HepG2 (cell line): ENCODE measurements around the gene CASP7. TPM values are rescaled to one million over a fixed set of nuclear protein-coding genes. Genes with fewer than 3 reads are reported as not detected.

Experiments used
- ATAC-seq: fragments of 200-7000 bp; cut with Tn5 transposase; 3 replicates; pipeline ENCODE4 v1.9.1; 2020; ENCODE audit warnings: mild to moderate bottlenecking, moderate library complexity
- BruUV-seq: library from RNA; stranded (reverse); fragments of 400-500 nt; replicated peaks from 2 replicates; lab custom pipeline; 2021; lab: Mats Ljungman, UMichigan
- CTCF ChIA-PET: fragments of 300-600 bp; formaldehyde crosslinking; extraction: SDS; loops from one replicate; lab custom pipeline; 2021; ENCODE audit warnings: low total read pairs, inconsistent platforms, low intra/inter-chr PET ratio; lab: Yijun Ruan, JAX
- POLR2A ChIA-PET: fragments of 350-600 bp; sonication (Branson Sonifier 250); formaldehyde crosslinking; loops from one replicate; lab custom pipeline; 2020; ENCODE audit warnings: antibody characterized with exemption, inconsistent platforms; lab: Yijun Ruan, JAX
- DNase-seq: peaks from one replicate; pipeline ENCODE4 v3.0.0-alpha.2; 2015; ENCODE audit warnings: low spot score
- FAIRE-seq: peaks from 3 replicates; lab custom pipeline; 2011; peaks lifted over from hg19 to GRCh38; lab: Jason Lieb, UNC
- H2AFZ ChIP-seq: one replicate; pipeline ENCODE4 v1.6.1; 2011; ENCODE audit warnings: low read length, inconsistent platforms
- H3K27ac ChIP-seq: fragments of 300-600 bp; 3 replicates; pipeline ENCODE4 v1.8.0; 2011; ENCODE audit warnings: mixed run types, mild to moderate bottlenecking, mixed read lengths, low read length, inconsistent platforms; ENCODE audit not compliant: insufficient read depth; ENCODE audit errors: extremely low read length
- H3K27me3 ChIP-seq, 2 experiments: fragments of 200-600 bp in 1 of 2; 2 replicates in 1 of 2; 3 replicates in 1 of 2; pipeline versions ENCODE4 v1.6.0 to v1.8.0; 2011; ENCODE audit warnings: low read length in 2 of 2, mild to moderate bottlenecking in 2 of 2, moderate library complexity in 2 of 2, inconsistent platforms in 1 of 2; ENCODE audit not compliant: insufficient read depth in 2 of 2, control insufficient read depth in 1 of 2
- H3K36me3 ChIP-seq, 2 experiments: fragments of 200-600 bp in 1 of 2; replicated peaks in 1 of 2; 2 replicates in 1 of 2; 3 replicates in 1 of 2; pipeline versions ENCODE4 v1.5.1 to v1.8.0; 2011; ENCODE audit warnings: low read length in 2 of 2, inconsistent platforms in 1 of 2; ENCODE audit not compliant: insufficient read depth in 2 of 2, control insufficient read depth in 1 of 2
- H3K4me1 ChIP-seq: 2 replicates; pipeline ENCODE4 v1.5.1; 2012; ENCODE audit warnings: low read length, inconsistent platforms; ENCODE audit not compliant: insufficient read depth
- H3K4me2 ChIP-seq: 2 replicates; pipeline ENCODE4 v1.6.0; 2011; ENCODE audit warnings: low read depth, low read length, inconsistent platforms
- H3K4me3 ChIP-seq, 3 experiments: fragments of 200-600 bp in 1 of 3; sonication (generic), shearing (Covaris generic) in 1 of 3; replicated peaks in 1 of 3; 2 replicates each; pipeline ENCODE4 v1.5.1; 2011 to 2016; ENCODE audit warnings: low read length in 3 of 3, inconsistent platforms in 2 of 3, low read depth in 2 of 3, mild to moderate bottlenecking in 2 of 3, control low read depth in 1 of 3, mixed read lengths in 1 of 3; ENCODE audit not compliant: insufficient read depth in 1 of 3
- H3K79me2 ChIP-seq: one replicate; pipeline ENCODE4 v1.6.1; 2011; ENCODE audit warnings: low read length, inconsistent platforms; ENCODE audit not compliant: insufficient read depth
- H3K9ac ChIP-seq: 2 replicates; pipeline ENCODE4 v1.6.0; 2011; ENCODE audit warnings: mild to moderate bottlenecking, low read depth, low read length, inconsistent platforms; ENCODE audit not compliant: insufficient read depth
- H3K9me3 ChIP-seq: 2 replicates; pipeline ENCODE4 v1.5.1; 2012; ENCODE audit warnings: mild to moderate bottlenecking, low read length
- H4K20me1 ChIP-seq: 2 replicates; pipeline ENCODE4 v1.6.0; 2011; ENCODE audit warnings: inconsistent platforms, mild to moderate bottlenecking, low read length, moderate library complexity; ENCODE audit not compliant: insufficient read depth
- STAG1 ChIP-seq: sonication (generic); formaldehyde crosslinking; IDR thresholded peaks from 2 replicates; pipeline ENCODE4 v1.4.0; 2020; ENCODE audit warnings: missing genetic modification reagents
- ZKSCAN5 ChIP-seq: sonication (generic); formaldehyde crosslinking; IDR thresholded peaks from 2 replicates; pipeline ENCODE4 v1.5.1; 2020; ENCODE audit warnings: mild to moderate bottlenecking, missing genetic modification reagents
- ZNF30 ChIP-seq: sonication (generic); formaldehyde crosslinking; IDR thresholded peaks from 2 replicates; pipeline ENCODE4 v1.5.0; 2020; ENCODE audit warnings: mild to moderate bottlenecking, missing genetic modification reagents
- ZNF557 ChIP-seq: sonication (generic); formaldehyde crosslinking; IDR thresholded peaks from 2 replicates; pipeline ENCODE4 v1.4.0; 2020; ENCODE audit warnings: missing genetic modification reagents
- ZNF607 ChIP-seq: sonication (generic); formaldehyde crosslinking; IDR thresholded peaks from 2 replicates; pipeline ENCODE4 v1.5.1; 2020; ENCODE audit warnings: missing genetic modification reagents, mild to moderate bottlenecking, borderline replicate concordance
- ZNF782 ChIP-seq: sonication (generic); formaldehyde crosslinking; IDR thresholded peaks from 2 replicates; pipeline ENCODE4 v1.4.0; 2020; ENCODE audit warnings: missing genetic modification reagents, mild to moderate bottlenecking, borderline replicate concordance
- ZNF816 ChIP-seq: sonication (generic); formaldehyde crosslinking; IDR thresholded peaks from 2 replicates; pipeline ENCODE4 v1.8.0; 2022; ENCODE audit warnings: missing genetic modification reagents, mild to moderate bottlenecking, borderline replicate concordance
- ZZZ3 ChIP-seq: sonication (generic); formaldehyde crosslinking; IDR thresholded peaks from 2 replicates; pipeline ENCODE4 v1.4.0; 2020; ENCODE audit warnings: missing genetic modification reagents, mild to moderate bottlenecking, borderline replicate concordance
- WGBS: methylation state at CpG from one replicate; pipeline ENCODE4 v1.1.6; 2017; ENCODE audit warnings: low lambda C conversion rate; 5-methylcytosine and 5-hydroxymethylcytosine counted together
- in situ Hi-C: cut with HindIII; loops from 2 replicates; pipeline ENCODE4 v1.10.0; 2017; ENCODE audit warnings: low pct_unique_long_range_greater_than_20kb; ENCODE audit not compliant: extremely low pct_ligation_motif_present
- intact Hi-C: fragments of 100-400 bp; cut with micrococcal nuclease; formaldehyde crosslinking; loops from one replicate; pipeline ENCODE4 v1.10.0; 2022; ENCODE audit not compliant: unreplicated experiment
- polyA plus RNA-seq, 8 experiments: library from polyadenylated mRNA; depleted of rRNA in 3 of 8; stranded (reverse) in 7 of 8; unstranded in 1 of 8; fragments of >200 nt; fragmentation: Illumina TruSeq in 4 of 8; extraction: Trizol in 4 of 8; gene quantifications; 2 replicates each; pipeline versions ENCODE4 v1.2.1 to v1.2.3, GENCODE V29; 2011 to 2016; ENCODE audit warnings: low read depth in 4 of 8, missing spikeins in 1 of 8, mixed read lengths in 1 of 8; ENCODE audit not compliant: insufficient read depth in 1 of 8
- total RNA-seq, 5 experiments: library from RNA; depleted of rRNA; stranded (reverse); fragments of >200 nt; fragmentation: Illumina TruSeq; extraction: Trizol; gene quantifications; 2 replicates each; pipeline ENCODE4 v1.2.3, GENCODE V29; 2016; ENCODE audit warnings: low read depth in 1 of 5
- TF ChIP-seq, protein P1 (sequence below): sonication (generic); formaldehyde crosslinking; IDR thresholded peaks from 2 replicates; pipeline ENCODE4 v1.5.1; 2020; ENCODE audit warnings: mild to moderate bottlenecking, missing genetic modification reagents, moderate library complexity
- TF ChIP-seq, protein P2 (sequence below): sonication (generic); formaldehyde crosslinking; IDR thresholded peaks from 2 replicates; pipeline ENCODE4 v1.4.0; 2020; ENCODE audit warnings: mild to moderate bottlenecking, missing genetic modification reagents

CASP7 gene
- total and polyA plus RNA-seq, 2 of the 13 experiments (the other 11 are each of a cell fraction or from before 2014, with no cell fraction given), result 11.9 to 39.3 TPM

DNA sequence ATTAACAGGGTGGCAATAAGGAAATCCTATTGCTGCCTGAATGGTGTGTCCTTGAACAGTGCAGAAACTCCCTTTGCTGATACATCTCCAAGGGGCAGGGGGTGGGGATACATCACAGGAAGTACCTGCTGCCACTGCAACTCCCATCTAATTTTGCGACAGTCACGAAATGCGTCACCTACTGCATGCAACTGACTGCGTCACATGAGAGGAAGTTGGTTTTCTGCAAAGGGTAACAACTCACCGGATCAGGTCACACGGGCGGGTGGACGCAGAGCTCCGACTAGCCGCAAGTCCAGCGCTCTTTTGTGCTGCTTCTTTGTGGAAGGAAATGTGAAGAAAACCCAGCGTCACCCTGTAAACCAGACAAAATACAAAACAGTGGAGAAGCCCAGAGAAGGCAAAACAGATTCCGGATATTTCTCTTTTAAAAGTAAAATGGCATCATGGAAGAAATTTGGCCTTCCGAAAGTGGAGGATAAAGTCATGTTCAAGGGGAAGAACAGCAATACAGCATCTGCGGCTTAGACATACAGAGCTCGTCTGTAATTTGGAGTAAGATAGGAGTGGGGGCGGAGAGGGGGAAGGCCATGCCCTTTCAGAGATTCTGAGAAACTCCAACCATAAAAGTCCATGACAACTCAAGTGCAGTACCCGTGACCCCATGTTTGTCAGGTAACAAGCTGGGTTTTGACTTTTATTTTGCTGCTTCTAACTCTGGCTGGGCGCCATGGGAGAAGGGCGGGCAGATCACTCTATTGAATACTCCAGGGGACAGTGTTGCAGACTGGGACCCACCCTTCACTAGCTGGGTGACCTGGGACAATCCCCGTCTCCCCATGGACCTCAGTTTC lies 39.5 kb downstream of the CASP7 start:
- ChIA-PET CTCF (no interaction called here), POLR2A (no interaction called here)
- ATAC-seq, result no peak
- 98% methylated on average over 21 of the region's 21 CpGs for WGBS
- intact Hi-C loops, result no loop called here
- in situ Hi-C loops, result no loop called here
- Histone ChIP-seq H3K9ac (no peak overlapping the region), H3K4me1 (peaks cover 10% of the 10 kb centered on the region; the same call in 1 of the 2 replicates), H3K4me3 (no peak overlapping the region), H3K4me2 (no peak overlapping the region), H4K20me1 (no peaks in the 10 kb centered on the region), H3K79me2 (no peaks in the 10 kb centered on the region), H3K36me3 (peaks cover 3 to 25% of the 10 kb centered on the region in 2 experiments; a peak in 4 of 5 replicates), H3K27me3 (no peaks in the 10 kb centered on the region), H3K9me3 (no peaks in the 10 kb centered on the region), H3K27ac (no peak overlapping the region), H2AFZ (no peak overlapping the region)
- BruUV-seq, result no TSS peak
- no peak for DNase-seq
- no peak for FAIRE-seq
- TF ChIP-seq, protein P1, sequence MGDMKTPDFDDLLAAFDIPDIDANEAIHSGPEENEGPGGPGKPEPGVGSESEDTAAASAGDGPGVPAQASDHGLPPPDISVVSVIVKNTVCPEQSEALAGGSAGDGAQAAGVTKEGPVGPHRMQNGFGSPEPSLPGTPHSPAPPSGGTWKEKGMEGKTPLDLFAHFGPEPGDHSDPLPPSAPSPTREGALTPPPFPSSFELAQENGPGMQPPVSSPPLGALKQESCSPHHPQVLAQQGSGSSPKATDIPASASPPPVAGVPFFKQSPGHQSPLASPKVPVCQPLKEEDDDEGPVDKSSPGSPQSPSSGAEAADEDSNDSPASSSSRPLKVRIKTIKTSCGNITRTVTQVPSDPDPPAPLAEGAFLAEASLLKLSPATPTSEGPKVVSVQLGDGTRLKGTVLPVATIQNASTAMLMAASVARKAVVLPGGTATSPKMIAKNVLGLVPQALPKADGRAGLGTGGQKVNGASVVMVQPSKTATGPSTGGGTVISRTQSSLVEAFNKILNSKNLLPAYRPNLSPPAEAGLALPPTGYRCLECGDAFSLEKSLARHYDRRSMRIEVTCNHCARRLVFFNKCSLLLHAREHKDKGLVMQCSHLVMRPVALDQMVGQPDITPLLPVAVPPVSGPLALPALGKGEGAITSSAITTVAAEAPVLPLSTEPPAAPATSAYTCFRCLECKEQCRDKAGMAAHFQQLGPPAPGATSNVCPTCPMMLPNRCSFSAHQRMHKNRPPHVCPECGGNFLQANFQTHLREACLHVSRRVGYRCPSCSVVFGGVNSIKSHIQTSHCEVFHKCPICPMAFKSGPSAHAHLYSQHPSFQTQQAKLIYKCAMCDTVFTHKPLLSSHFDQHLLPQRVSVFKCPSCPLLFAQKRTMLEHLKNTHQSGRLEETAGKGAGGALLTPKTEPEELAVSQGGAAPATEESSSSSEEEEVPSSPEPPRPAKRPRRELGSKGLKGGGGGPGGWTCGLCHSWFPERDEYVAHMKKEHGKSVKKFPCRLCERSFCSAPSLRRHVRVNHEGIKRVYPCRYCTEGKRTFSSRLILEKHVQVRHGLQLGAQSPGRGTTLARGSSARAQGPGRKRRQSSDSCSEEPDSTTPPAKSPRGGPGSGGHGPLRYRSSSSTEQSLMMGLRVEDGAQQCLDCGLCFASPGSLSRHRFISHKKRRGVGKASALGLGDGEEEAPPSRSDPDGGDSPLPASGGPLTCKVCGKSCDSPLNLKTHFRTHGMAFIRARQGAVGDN (CRISPR knock-in tag), result no peak
- TF ChIP-seq ZNF557 (no peak), ZNF30 (CRISPR knock-in tag) (no peak), ZKSCAN5 (CRISPR knock-in tag) (no peak), ZZZ3 (CRISPR knock-in tag) (no peak), ZNF816 (CRISPR knock-in tag) (no peak), ZNF607 (no peak), ZNF782 (CRISPR knock-in tag) (no peak), STAG1 (CRISPR knock-in tag) (no peak)
- TF ChIP-seq, protein P2, sequence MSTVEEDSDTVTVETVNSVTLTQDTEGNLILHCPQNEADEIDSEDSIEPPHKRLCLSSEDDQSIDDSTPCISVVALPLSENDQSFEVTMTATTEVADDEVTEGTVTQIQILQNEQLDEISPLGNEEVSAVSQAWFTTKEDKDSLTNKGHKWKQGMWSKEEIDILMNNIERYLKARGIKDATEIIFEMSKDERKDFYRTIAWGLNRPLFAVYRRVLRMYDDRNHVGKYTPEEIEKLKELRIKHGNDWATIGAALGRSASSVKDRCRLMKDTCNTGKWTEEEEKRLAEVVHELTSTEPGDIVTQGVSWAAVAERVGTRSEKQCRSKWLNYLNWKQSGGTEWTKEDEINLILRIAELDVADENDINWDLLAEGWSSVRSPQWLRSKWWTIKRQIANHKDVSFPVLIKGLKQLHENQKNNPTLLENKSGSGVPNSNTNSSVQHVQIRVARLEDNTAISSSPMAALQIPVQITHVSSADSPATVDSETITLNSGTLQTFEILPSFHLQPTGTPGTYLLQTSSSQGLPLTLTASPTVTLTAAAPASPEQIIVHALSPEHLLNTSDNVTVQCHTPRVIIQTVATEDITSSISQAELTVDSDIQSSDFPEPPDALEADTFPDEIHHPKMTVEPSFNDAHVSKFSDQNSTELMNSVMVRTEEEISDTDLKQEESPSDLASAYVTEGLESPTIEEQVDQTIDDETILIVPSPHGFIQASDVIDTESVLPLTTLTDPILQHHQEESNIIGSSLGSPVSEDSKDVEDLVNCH (CRISPR knock-in tag), result no peak
